ENCODE measurements around the gene PTPRN2.

GRCh38 chr7:157589680-157590079 lies 997.9 kb downstream of the PTPRN2 start:
- TF ChIP-seq CTCF (conservative IDR thresholded peaks at IDR 0.05) (no peak), EZH2 (IDR thresholded peaks at IDR 0.05; ENCODE audit: low read depth) (no peak)

Data from PC-9 (cell line).